GM18951 (cell line): ENCODE results near the gene ADCY10.
"Not testable (repeated sequence)": the region's sequence is repeated elsewhere in the genome, so short reads cannot be mapped to it uniquely, and the experiment has no call there.

ENCODE experiments used
- POLR2A ChIP-seq: IDR thresholded peaks from 4 replicates; pipeline ENCODE4 v1.6.1; 2011; ENCODE audit warnings: mild to moderate bottlenecking; ENCODE audit not compliant: insufficient read length, insufficient read depth; ENCODE audit errors: extremely low read depth
- in situ Hi-C: fragments of 300-500 bp; cut with MboI; formaldehyde crosslinking; loops from one replicate; pipeline ENCODE4 v1.12.0; 2022; ENCODE audit warnings: low sequenced_read_pairs, mixed read lengths, inconsistent platforms; ENCODE audit not compliant: unreplicated experiment

The ADCY10 gene

DNA sequence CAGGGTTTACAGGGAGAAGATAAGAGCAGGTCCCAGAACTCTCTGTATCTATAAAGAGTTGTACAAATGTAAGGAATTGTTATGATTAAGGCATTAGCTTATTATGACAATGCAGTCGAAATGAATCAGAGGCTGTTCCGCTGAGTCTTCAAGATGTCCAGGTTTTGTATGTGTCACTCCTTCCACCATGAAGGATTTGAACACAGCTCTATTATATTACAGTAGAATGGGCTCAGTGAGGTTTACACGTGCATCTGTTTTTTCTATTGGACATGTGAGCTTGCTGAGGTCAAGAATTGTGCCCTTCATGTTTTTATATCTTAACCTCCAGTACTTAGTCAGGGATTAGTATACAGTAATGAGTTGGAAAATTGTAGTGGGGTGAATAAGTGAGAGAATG lies 105.8 kb downstream of the ADCY10 start:
- no peak for TF ChIP-seq POLR2A
- in situ Hi-C loops: no loop called here

DNA sequence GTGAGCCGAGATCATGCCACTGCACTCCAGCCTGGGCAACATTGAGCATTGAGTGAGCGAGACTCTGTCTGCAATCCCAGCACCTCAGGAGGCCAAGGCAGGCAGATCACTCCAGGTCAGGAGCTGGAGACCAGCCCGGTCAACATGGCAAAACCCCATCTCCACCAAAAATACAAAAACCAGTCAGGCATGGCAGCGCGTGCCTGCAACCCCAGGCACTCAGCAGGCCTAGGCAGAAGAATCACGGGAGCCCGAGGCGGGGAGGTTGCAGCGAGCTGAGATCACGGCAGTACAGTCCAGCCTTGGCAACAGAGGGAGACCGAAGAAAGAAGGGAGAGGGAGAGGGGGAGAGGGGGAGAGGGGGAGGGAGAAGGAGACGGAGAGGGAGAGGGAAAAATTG lies 107.3 kb downstream of the ADCY10 start:
- in situ Hi-C loops: not testable (repeated sequence)

- in situ Hi-C loops: not testable (repeated sequence)
Measured at GRCh38 chr1:167806235-167806634, 107.7 kb downstream of the ADCY10 start.

- no peak for TF ChIP-seq POLR2A
- in situ Hi-C loops: no loop called here
Measured at GRCh38 chr1:167805041-167805556, 108.8 kb downstream of the ADCY10 start.

- in situ Hi-C loops: no loop called here
- TF ChIP-seq POLR2A: no peak
Measured at GRCh38 chr1:167803358-167804207, 110.4 kb downstream of the ADCY10 start.

GRCh38 chr1:167802235-167802634 lies 111.7 kb downstream of the ADCY10 start:
- in situ Hi-C loops: no loop called here

GRCh38 chr1:167800251-167800650 lies 113.7 kb downstream of the ADCY10 start:
- in situ Hi-C loops: no loop called here
- no peak for TF ChIP-seq POLR2A

More at GRCh38 chr1:167802235-167802634, 111.7 kb downstream of the ADCY10 start:
- TF ChIP-seq POLR2A: no peak

GRCh38 chr1:167799747-167800146 lies 114.2 kb downstream of the ADCY10 start:
- no peak for TF ChIP-seq POLR2A
- in situ Hi-C loops: no loop called here

DNA sequence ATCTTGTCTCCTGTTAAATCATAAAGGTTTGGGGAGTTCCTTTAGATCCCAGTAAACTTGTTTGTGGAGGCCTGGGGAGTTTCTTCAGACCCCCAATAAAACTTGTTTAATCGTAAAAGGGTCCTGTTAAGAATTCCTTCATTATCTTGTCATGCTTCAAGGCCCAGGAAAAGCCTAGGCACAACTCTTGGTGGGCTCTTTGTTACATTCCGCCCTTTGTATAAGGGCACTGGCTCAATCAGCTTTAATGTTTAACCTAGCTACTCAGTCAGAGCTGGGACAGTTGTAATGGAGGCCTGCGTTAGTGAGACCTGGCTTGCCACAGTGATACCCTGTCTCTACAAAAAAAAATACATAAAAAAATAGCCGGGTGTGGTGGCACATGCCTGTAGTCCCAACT lies 115.0 kb downstream of the ADCY10 start:
- TF ChIP-seq POLR2A: no peak
- in situ Hi-C loops: no loop called here

DNA sequence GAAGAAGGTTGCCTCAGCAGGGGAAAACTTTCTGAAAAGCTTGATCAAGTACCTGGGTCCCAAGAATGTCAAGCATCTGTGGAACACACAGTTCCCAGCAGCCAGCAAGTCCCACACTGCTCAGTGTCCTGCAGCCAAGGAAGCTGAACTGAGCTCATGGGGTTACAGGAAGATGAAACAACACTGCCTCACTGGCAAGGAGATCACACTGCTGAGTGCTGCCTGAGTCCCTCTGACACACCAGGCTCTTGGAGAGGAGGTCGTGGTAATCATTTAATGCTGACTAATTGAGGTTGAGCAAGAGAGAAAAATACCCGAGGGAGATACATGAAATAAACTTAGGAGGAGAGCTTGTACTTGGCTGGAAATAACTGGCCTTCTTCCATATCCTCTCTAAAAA lies 116.9 kb downstream of the ADCY10 start:
- in situ Hi-C loops: no loop called here

GRCh38 chr1:167795810-167796740 lies 117.9 kb downstream of the ADCY10 start:
- in situ Hi-C loops: no loop called here
- TF ChIP-seq POLR2A: no peak

More for the DNA sequence above, 116.9 kb downstream of the ADCY10 start:
- TF ChIP-seq POLR2A: no peak

DNA sequence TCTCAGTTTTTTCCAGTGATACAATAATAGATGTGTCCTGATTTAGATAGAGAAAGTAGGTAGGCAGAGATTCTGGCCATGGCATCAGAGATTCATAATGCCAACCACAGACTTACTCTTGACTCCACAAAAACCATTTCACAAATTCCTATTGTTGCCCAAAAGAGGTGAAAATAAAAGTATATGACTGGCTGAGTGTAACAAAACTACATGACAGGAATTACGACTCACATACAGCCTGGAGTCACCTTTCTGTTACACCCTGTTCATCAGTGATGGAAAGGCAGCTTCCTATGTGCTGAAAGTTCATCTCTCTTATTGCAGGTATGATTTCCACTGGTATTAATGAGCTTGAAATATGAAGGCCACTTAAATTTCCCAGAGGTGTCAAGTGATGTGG lies 119.9 kb downstream of the ADCY10 start:
- in situ Hi-C loops: no loop called here

GRCh38 chr1:167792188-167792565 lies 121.8 kb downstream of the ADCY10 start:
- in situ Hi-C loops: no loop called here
- no peak for TF ChIP-seq POLR2A

More for the DNA sequence above, 119.9 kb downstream of the ADCY10 start:
- TF ChIP-seq POLR2A: no peak
